Right lobe of liver (tissue), 4 donors: ENCODE measurements around the gene KIF5B.

Source experiments
- POLR2A ChIP-seq: fragments of 450-650 bp; IDR thresholded peaks from one replicate; pipeline ENCODE4 v1.6.1; 2017; ENCODE audit warnings: antibody characterized with exemption, mild to moderate bottlenecking
- TF ChIP-seq, protein P1 (sequence below), 4 donors: fragments of 200-600 bp in 3 of 4; fragments of 450-650 bp in 1 of 4; IDR thresholded peaks; one replicate each; pipeline versions ENCODE4 v1.5.1 to v1.8.0; 2016 to 2022; ENCODE audit warnings: antibody characterized with exemption in 4 of 4, mild to moderate bottlenecking in 2 of 4
- donor health status: DM: no; HTN: no; CAD: no.
- donor health status: DM: no; HTN: no; CAD: no.
- donor health status: DM: no; HTN: yes; CAD: no.

DNA sequence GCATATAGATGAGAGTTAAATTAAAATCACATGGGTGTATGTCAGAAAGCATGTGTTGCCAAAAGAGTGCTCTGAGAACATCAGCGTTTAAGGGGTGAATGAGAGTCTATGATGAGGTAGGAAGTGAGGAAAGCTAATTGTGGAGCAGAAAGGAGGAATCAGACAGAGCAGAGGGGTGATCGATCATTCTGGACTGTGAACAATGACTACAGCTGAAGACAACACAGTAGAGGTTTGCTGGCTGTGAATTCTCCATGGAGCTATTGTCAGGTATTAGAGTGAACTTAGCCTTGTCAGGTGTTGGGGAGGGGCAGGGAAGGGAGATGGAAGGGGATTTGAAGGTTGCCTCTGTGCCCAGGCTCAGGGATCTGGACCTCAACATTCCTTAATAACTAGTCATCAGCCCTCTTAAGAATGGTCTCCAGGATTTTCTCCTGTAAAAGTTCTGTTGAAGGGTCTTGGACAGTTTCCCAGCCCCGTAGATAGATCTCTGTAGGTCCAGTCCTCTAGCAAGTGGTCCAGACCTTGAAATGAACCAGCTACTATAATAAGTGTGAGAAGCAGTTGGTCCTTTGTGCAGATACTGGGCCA is 57.1 kb downstream of the KIF5B start:
- no peak for TF ChIP-seq POLR2A
- TF ChIP-seq, protein P1, sequence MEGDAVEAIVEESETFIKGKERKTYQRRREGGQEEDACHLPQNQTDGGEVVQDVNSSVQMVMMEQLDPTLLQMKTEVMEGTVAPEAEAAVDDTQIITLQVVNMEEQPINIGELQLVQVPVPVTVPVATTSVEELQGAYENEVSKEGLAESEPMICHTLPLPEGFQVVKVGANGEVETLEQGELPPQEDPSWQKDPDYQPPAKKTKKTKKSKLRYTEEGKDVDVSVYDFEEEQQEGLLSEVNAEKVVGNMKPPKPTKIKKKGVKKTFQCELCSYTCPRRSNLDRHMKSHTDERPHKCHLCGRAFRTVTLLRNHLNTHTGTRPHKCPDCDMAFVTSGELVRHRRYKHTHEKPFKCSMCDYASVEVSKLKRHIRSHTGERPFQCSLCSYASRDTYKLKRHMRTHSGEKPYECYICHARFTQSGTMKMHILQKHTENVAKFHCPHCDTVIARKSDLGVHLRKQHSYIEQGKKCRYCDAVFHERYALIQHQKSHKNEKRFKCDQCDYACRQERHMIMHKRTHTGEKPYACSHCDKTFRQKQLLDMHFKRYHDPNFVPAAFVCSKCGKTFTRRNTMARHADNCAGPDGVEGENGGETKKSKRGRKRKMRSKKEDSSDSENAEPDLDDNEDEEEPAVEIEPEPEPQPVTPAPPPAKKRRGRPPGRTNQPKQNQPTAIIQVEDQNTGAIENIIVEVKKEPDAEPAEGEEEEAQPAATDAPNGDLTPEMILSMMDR (IDR thresholded peaks at IDR 0.05) = no peak
